Measurements from ENCODE around the gene PIP4K2C.
A peak's percentile ranks its signal among the peaks of the same experiment; 100 is the strongest.

PIP4K2C gene

DNA sequence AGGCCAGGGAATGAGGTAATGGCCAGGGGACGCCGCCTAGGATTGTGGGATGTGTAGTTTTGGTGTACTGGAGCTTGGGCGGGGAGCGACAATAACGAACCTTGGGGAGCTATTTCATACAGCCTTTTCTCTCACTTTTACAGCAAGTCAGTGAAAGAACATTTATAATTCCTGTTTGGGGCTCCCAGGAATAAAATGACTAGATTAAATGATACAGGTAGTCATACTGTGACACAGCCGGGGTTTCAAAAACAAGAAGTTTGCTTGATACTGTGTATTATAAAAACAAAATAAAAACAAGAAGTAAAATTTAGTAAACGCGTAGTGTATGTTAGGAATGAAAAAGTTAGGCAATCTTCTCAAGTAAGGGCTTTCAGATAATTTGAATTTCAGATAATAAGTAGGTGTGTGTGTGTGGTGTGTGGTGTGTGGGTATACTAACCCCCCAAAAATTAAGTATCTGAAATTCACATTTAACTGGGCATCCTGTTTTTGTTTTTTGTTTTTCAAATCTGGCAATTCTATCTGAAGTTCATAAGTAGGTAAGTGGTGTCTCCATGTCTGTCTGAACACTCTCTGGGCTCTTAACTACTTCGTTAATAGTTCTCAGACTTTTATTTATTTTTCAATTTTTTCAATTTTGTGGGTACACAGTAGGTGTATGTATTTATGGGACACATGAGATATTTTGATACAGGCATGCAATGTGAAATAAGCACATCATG lies 43.5 kb upstream of the PIP4K2C start:
- TF ChIP-seq MAX (IDR thresholded peaks at IDR 0.05; ENCODE audit: low read depth, low read length) = no peak
- TF ChIP-seq, protein P1, sequence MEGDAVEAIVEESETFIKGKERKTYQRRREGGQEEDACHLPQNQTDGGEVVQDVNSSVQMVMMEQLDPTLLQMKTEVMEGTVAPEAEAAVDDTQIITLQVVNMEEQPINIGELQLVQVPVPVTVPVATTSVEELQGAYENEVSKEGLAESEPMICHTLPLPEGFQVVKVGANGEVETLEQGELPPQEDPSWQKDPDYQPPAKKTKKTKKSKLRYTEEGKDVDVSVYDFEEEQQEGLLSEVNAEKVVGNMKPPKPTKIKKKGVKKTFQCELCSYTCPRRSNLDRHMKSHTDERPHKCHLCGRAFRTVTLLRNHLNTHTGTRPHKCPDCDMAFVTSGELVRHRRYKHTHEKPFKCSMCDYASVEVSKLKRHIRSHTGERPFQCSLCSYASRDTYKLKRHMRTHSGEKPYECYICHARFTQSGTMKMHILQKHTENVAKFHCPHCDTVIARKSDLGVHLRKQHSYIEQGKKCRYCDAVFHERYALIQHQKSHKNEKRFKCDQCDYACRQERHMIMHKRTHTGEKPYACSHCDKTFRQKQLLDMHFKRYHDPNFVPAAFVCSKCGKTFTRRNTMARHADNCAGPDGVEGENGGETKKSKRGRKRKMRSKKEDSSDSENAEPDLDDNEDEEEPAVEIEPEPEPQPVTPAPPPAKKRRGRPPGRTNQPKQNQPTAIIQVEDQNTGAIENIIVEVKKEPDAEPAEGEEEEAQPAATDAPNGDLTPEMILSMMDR (IDR thresholded peaks at IDR 0.05; ENCODE audit: low read depth, low read length) = no peak
- no peak for TF ChIP-seq POLR2A (IDR thresholded peaks at IDR 0.05; ENCODE audit: extremely low read depth, insufficient read length)
- TF ChIP-seq MYC (IDR thresholded peaks at IDR 0.05; ENCODE audit: low read depth, low read length) = no peak
- H3K4me3 ChIP-seq (ENCODE audit: low read depth, low read length) = peak overlapping the region; percentile 83
- DNase-seq (ENCODE audit: low read depth) = no peak

DNA sequence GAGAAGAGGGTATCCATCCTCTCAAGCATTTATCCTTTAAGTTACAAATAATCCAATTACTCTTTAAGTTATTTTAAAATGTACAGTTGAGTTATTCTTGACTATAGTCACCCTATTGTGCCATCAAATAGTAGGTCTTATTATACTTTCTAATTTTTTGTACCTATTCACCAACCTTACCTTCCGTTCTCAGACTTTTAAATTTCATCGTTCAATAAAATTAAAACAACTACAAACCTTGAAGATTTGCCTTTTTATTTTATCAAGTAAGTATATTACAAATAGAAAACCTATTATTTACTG lies 43.0 kb upstream of the PIP4K2C start:
- no peak for TF ChIP-seq POLR2A (IDR thresholded peaks at IDR 0.05; ENCODE audit: extremely low read depth, insufficient read length)
- TF ChIP-seq MAX (IDR thresholded peaks at IDR 0.05; ENCODE audit: low read depth, low read length) = no peak
- TF ChIP-seq, protein P1 (IDR thresholded peaks at IDR 0.05; ENCODE audit: low read depth, low read length) = no peak
- no peak for TF ChIP-seq MYC (IDR thresholded peaks at IDR 0.05; ENCODE audit: low read depth, low read length)
- no peak for DNase-seq (ENCODE audit: low read depth)
- H3K4me3 ChIP-seq (ENCODE audit: low read depth, low read length) = no peak overlapping the region

DNA sequence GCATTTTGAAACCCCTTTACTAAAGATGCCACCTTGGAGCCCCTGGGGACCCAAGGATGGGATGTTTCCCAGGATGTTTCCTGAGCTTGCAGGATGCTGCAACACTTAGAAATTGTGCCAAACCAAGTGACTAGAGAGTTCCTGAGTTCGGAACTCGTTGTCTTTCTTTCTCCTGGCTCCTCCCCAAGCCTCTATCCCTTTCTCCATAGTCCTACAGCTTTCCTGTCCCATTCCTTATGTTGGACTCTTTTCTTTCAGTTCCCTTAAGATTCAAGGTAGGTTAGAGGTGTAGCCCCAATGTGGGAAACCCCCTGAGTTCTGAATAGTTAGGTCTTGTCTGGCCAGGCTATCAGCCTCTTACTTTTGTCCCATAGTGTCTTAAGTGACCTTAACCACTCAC lies 42.5 kb upstream of the PIP4K2C start:
- no peak for DNase-seq (ENCODE audit: low read depth)
- no peak overlapping the region for H3K4me3 ChIP-seq (ENCODE audit: low read depth, low read length)
- TF ChIP-seq MYC (IDR thresholded peaks at IDR 0.05; ENCODE audit: low read depth, low read length) (no peak), MAX (IDR thresholded peaks at IDR 0.05; ENCODE audit: low read depth, low read length) (no peak), POLR2A (IDR thresholded peaks at IDR 0.05; ENCODE audit: extremely low read depth, insufficient read length) (no peak)
- TF ChIP-seq, protein P1 (IDR thresholded peaks at IDR 0.05; ENCODE audit: low read depth, low read length) = no peak

GRCh38 chr12:57549203-57549908 lies 41.6 kb upstream of the PIP4K2C start:
- no peak overlapping the region for H3K4me3 ChIP-seq (ENCODE audit: low read depth, low read length)
- no peak for TF ChIP-seq MAX (IDR thresholded peaks at IDR 0.05; ENCODE audit: low read depth, low read length)
- TF ChIP-seq POLR2A (IDR thresholded peaks at IDR 0.05; ENCODE audit: extremely low read depth, insufficient read length) = no peak
- no peak for TF ChIP-seq MYC (IDR thresholded peaks at IDR 0.05; ENCODE audit: low read depth, low read length)
- TF ChIP-seq, protein P1 (IDR thresholded peaks at IDR 0.05; ENCODE audit: low read depth, low read length) = no peak
- no peak for DNase-seq (ENCODE audit: low read depth)

DNA sequence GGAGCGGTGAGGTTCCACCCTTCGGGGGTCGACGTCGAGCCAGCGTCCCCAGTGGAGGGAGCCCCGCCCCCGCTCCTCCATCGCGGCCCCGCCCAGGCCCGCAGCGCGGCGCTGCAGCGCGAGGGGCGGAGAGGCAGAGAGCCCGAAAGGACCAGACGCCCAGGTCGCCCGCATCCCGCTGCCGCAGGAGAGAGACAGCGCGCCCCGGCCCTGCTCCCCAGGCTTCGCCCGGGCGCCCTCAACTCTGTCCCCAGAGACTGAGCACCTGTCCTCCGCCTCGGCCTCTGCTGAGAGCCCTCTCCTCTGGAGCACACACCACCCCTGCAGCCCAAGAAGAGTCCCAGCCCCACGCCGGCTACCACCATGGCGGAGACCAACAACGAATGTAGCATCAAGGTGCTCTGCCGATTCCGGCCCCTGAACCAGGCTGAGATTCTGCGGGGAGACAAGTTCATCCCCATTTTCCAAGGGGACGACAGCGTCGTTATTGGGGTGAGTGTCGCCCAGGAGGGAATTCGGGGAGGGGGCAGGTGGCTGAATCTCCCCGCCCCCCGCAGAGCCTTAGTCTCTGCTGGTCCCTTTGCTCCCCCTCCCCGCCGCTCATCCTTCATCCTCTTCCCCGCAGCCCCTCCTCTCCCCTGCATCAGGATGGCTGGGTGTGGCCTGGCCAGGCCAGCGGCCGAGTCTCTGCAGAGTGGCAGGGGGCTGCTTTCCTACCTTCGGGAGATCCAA lies 40.9 kb upstream of the PIP4K2C start, which contains the start of gene KIF5A:
Gene KIF5A (plus strand): TSS at position 136 of the 732 bp plus-strand sequence. CDS start 228 bp downstream, at position 364.
- no peak for DNase-seq (ENCODE audit: low read depth)
- no peak for TF ChIP-seq MAX (IDR thresholded peaks at IDR 0.05; ENCODE audit: low read depth, low read length)
- no peak for TF ChIP-seq MYC (IDR thresholded peaks at IDR 0.05; ENCODE audit: low read depth, low read length)
- TF ChIP-seq, protein P1 (IDR thresholded peaks at IDR 0.05; ENCODE audit: low read depth, low read length) = no peak
- TF ChIP-seq POLR2A (IDR thresholded peaks at IDR 0.05; ENCODE audit: extremely low read depth, insufficient read length) = no peak
- no peak within 1 kb of the TSS for H3K4me3 ChIP-seq (ENCODE audit: low read depth, low read length)

Measured in NB4 (cell line).